Dedifferentiated amniotic fluid mesenchymal stem cell (primary cell): ENCODE data around the gene CMIP.
"Not testable (repeated sequence)": the region's sequence is repeated elsewhere in the genome, so short reads cannot be mapped to it uniquely, and the experiment has no call there.

ENCODE experiments used
- DNase-seq: peaks from one replicate; pipeline ENCODE4 v3.0.0-alpha.2; 2016; ENCODE audit errors: extremely low spot score

The CMIP gene

GRCh38 chr16:81516478-81517149 is 72.0 kb downstream of the CMIP start:
- DNase-seq = no peak

GRCh38 chr16:81517150-81517499 is 72.5 kb downstream of the CMIP start:
- no peak for DNase-seq

GRCh38 chr16:81517629-81518438 is 73.2 kb downstream of the CMIP start:
- peak; percentile 29 for DNase-seq

- no peak for DNase-seq
Measured at GRCh38 chr16:81518439-81518757, 73.8 kb downstream of the CMIP start.

GRCh38 chr16:81519301-81520150 is 74.9 kb downstream of the CMIP start:
- no peak for DNase-seq

- no peak for DNase-seq
Measured at GRCh38 chr16:81520151-81520470, 75.5 kb downstream of the CMIP start.

DNA sequence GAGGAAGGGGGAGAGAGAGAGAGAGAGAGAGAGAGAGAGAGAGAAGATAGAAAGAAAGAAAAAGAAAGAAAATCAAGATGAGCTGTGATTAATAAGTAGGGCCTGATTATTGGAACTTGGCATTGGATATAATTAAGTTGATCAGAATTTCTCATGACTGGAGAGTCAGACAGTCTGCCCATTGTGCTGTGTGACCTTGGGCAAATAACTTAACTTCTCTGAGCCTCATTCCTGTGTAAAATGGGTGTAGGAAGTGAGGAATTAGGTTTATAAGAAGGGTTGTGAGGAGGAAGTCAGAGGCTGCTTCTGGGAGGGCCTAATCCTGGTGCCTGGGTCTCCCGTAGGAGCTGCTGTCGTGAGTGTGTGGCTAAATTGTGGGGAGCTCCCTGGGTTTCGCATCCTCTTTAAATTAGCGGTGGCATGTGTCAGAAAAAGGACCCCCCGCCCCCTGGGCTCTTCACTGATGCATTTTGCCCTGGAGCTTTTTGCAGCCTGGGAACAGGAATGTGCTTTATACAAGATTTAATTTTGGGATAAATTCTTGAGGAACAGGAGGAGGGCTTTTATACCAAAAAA is 76.0 kb downstream of the CMIP start:
- no peak for DNase-seq

DNA sequence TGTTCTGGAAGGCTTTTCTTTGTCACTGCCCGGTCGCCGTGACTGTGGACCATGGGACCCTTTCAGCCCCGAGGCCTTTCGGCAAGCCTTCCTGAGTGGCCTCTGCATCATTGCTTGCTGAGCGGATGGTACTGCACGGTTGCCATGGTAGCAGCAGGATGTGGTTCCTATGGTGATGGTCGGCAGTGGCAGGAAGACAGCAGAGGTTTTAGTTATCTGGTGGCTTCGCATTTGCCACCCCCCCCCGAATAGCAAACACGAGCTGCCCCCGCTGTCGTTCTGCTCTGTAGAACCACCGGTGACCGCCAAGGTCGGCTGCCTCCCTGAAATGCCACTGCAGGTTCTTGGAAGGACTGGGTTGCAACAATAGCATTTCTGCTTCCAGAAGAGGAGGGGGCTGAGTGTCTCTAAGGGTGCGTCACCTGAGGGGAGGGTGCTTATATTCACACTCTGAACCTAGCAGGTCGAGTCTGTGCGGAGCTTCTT is 76.6 kb downstream of the CMIP start:
- no peak for DNase-seq

- DNase-seq = no peak
Measured at GRCh38 chr16:81522108-81522701, 77.6 kb downstream of the CMIP start.

DNA sequence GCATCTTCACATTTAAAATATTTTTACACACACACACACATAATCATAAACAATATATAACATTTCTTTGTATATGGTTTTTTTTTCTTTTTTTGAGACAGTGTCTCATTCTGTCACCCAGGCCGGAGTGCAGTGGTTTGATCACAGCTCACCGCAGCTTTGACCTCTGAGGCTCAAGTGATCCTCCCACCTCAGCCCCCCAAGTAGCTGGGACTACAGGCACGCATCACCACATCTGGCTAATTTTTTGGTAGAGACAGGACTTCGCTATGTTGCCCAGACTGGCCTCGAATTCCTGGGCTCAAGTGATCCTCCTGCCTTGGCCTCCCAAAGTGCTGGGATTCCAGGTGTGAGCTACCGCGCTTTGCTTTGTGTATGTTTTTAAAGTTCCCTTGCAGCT is 78.2 kb downstream of the CMIP start:
- not testable (repeated sequence) for DNase-seq

DNA sequence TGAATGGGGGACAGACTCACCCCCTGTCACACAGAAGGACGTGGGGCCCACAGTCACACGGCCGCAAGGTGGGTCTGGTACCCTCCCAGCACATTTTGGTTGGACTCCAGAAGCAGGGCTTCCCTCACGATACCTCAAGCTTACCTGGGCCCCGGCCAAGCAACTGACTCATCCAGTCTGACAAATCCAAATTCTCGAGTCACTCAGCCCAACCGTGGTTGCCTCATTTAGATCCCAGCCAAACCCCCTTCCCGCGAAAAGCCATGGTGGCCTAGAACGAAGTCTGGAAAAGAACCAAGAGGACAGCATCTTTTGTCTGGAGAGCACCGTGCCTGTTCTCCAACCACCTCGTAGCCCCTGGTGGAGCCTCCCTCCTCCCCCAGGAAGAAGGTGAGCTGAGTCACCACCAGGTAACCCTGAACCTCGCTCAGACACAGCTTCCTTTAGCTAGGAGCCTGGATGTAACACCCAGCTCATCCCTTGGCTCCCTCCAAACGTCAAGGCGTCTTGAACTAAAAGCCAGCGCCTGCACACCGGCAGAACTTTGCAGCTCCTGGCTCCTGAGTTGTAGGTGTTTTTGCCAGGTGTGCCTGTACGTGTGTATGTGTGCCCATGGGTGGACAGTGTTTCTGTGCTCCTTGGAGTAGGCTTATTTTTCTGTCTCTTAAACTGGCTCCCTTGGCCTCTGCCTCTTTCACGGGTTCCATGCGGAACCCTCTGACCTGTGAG is 78.9 kb downstream of the CMIP start:
- no peak for DNase-seq

DNA sequence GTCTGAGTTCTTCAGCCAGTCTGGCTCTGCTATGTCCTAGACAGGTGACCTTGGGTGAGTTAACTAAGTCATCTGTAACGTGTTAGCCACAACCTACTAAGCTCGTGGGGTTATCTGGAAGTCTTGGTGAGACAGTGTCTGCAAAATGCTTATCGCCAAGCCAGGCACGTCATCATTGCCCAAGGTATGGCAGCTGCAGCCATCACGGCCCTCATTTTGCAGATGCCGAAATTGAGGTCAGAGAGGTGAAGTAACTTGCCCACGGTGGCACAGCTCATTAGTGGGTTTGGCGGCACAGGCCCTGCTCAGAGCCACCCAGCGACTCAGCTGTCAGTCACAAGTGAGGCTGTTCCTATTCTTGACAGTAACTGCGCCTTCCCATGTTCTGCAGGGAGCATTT is 79.8 kb downstream of the CMIP start:
- DNase-seq = no peak

- not testable (repeated sequence) for DNase-seq
Measured at GRCh38 chr16:81524885-81525284, 80.3 kb downstream of the CMIP start.

GRCh38 chr16:81526199-81526598 is 81.6 kb downstream of the CMIP start:
- no peak for DNase-seq

- no peak for DNase-seq
Measured at GRCh38 chr16:81526935-81527334, 82.3 kb downstream of the CMIP start.

- DNase-seq = no peak
Measured at GRCh38 chr16:81527477-81528178, 83.0 kb downstream of the CMIP start.

- no peak for DNase-seq
Measured at GRCh38 chr16:81528256-81528655, 83.6 kb downstream of the CMIP start.

DNA sequence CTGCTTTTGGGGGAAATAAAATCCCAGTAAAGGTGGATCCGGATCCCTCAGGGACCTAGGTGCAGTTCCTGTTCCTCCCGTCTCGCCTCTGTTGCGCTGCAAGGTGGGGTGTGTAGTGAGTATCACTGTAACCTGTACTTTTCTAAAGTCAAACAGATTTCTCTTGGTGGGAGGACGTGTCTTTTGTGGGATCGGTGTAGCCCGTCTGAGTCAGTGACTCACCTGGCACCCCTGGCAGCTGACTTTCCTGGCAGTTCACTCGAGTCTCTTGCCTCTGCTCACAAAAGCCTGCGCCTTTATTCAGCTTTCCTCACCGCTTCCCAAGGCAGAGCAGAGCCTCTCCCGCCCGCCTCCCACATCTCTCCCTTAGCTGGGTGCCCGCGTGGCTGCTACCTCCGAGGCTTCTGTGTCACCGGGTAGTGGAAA is 85.7 kb downstream of the CMIP start:
- DNase-seq = no peak

GRCh38 chr16:81530814-81531213 is 86.2 kb downstream of the CMIP start:
- no peak for DNase-seq

DNA sequence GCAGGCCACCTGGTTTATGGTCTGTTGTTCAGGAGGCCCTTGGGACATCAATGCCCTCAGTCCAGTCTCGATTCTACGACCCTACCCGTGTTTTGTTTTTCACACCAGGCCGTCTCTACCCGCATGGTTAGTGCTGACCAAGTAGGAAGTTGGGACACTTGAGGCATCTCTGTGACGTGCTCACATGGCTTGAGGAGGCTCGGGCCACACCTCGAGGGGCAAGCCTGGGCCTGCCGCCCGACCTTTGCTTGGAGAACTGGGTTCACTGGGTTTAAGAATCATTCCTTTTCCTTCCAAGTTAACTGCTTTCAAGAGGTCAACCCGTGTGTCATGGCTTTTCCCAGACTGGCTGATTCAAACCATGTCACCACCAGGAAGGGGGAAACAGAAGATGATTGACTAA is 86.8 kb downstream of the CMIP start:
- no peak for DNase-seq
